ENCODE measurements around the gene GLT8D1.

DNA sequence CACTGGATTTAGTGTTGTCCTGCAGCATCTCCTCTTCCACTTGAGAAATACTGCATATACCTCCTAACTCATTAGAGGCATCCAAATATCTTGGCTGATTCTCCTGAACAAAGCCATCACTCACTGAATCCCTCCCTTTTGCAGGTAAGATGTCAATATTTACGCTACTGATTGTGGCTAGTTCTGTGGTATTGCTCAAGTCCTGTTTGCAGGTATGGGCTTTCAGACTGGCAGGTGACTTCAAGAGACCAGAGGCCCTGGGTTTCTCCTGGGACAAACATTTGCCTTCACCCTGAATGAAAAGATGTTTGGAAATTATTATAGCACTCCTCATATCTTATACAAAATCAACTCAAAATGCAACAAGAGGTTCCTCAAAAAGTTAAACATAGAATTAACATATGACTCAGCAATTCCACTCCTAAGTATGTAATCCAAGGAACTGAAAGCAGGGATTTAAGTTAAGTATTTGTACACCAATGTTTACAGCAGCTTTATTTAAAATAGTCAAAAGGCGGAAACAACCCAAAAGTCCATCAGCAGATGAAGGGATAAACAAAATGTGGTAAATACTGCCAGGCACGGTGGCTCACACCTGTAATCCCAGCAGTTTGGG lies 46.6 kb upstream of the GLT8D1 start:
- TF ChIP-seq EZH2 (IDR thresholded peaks at IDR 0.05) = no peak
- no peak for TF ChIP-seq POLR2AphosphoS5 (IDR thresholded peaks at IDR 0.05; ENCODE audit: low read depth, low read length)
